Mesothelial cell of epicardium (in vitro differentiated cells): Measurements from ENCODE around the gene COL4A2. TPM values are rescaled to one million over a fixed set of nuclear protein-coding genes. Genes with fewer than 3 reads are reported as not detected.
"Not testable (repeated sequence)": the region's sequence is repeated elsewhere in the genome, so short reads cannot be mapped to it uniquely, and the experiment has no call there.

Experiments
- DNase-seq, 2 experiments: peaks; one replicate each; pipeline ENCODE4 v3.0.0; 2021; ENCODE audit warnings: low spot score in 2 of 2; ENCODE audit not compliant: unreplicated experiment in 2 of 2
- H3K27ac Mint-ChIP-seq: 2 replicates; pipeline ENCODE4 v1.8.0; 2021; ENCODE audit warnings: mixed read lengths
- H3K27me3 Mint-ChIP-seq: 2 replicates; pipeline ENCODE4 v1.8.0; 2021; ENCODE audit warnings: low read depth, mixed read lengths
- H3K36me3 Mint-ChIP-seq: 2 replicates; pipeline ENCODE4 v1.8.0; 2021; ENCODE audit warnings: mixed read lengths
- H3K4me1 Mint-ChIP-seq: 2 replicates; pipeline ENCODE4 v1.8.0; 2021; ENCODE audit warnings: mixed read lengths
- H3K4me3 Mint-ChIP-seq: 2 replicates; pipeline ENCODE4 v1.8.0; 2021; ENCODE audit warnings: mild to moderate bottlenecking, moderate library complexity, mixed read lengths
- H3K9me3 Mint-ChIP-seq: 2 replicates; pipeline ENCODE4 v1.8.0; 2021; ENCODE audit warnings: mixed read lengths
- total RNA-seq: library from RNA; stranded (reverse); gene quantifications from 3 replicates; pipeline ENCODE4 v1.2.1, GENCODE V29; 2021
- TF ChIP-seq, protein P1 (sequence below): fragments of 200-600 bp; sonication (generic); IDR thresholded peaks from one replicate; pipeline ENCODE4 v1.5.0; 2021; ENCODE audit warnings: antibody characterized with exemption; ENCODE audit not compliant: unreplicated experiment

The COL4A2 gene
- total RNA-seq, 1 donor from 2014 or later: 469 TPM

DNA sequence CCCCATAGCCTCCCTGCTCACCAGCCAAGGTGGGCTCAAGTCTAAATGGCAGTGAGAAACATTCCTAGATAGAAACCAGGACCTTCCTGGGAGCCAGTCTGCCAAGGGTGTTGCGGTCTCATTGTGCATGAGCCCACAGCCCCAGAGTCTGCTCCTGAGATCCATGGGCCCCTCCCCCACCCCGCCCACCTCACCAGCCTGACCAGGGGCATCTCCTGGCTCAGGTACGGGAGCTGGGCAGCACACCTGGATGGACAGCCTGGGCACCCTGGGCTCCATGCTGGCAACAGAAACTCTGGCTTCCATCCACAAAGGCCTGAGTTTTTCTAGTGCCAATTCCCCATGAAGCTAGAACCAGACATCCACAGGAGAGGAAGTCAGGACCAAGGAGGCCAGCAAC is 188.8 kb downstream of the COL4A2 start:
- Mint-ChIP-seq H3K27ac (no peak overlapping the region), H3K27me3 (no peaks in the 10 kb centered on the region), H3K9me3 (peaks cover 8% of the 10 kb centered on the region), H3K4me3 (no peak overlapping the region), H3K4me1 (no peaks in the 10 kb centered on the region), H3K36me3 (peaks cover 64% of the 10 kb centered on the region)
- TF ChIP-seq, protein P1, sequence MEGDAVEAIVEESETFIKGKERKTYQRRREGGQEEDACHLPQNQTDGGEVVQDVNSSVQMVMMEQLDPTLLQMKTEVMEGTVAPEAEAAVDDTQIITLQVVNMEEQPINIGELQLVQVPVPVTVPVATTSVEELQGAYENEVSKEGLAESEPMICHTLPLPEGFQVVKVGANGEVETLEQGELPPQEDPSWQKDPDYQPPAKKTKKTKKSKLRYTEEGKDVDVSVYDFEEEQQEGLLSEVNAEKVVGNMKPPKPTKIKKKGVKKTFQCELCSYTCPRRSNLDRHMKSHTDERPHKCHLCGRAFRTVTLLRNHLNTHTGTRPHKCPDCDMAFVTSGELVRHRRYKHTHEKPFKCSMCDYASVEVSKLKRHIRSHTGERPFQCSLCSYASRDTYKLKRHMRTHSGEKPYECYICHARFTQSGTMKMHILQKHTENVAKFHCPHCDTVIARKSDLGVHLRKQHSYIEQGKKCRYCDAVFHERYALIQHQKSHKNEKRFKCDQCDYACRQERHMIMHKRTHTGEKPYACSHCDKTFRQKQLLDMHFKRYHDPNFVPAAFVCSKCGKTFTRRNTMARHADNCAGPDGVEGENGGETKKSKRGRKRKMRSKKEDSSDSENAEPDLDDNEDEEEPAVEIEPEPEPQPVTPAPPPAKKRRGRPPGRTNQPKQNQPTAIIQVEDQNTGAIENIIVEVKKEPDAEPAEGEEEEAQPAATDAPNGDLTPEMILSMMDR: no peak
- DNase-seq: no peak

DNA sequence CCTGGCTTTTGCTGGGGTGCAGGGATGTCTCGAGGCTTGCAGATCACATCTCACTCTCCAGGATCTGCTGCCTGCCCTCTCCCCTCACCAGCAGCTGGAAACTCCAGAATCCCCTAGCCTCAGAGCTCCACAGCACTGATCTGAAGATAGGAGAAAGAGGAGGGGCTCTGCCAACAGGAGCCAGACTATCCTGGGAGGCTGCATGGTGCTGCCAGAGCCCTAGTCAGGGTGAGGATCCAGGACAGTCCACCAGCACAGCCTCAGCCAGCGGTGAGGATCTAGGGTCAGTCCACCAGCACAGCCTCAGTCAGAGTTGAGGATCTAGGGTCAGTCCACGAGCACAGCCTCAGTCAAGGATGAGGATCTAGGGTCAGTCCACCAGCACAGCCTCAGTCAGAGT is 189.2 kb downstream of the COL4A2 start:
- Mint-ChIP-seq H3K9me3 (peaks cover 8% of the 10 kb centered on the region), H3K4me1 (no peaks in the 10 kb centered on the region), H3K27me3 (no peaks in the 10 kb centered on the region), H3K27ac (no peak overlapping the region), H3K36me3 (peaks cover 67% of the 10 kb centered on the region), H3K4me3 (no peak overlapping the region)
- no peak for DNase-seq
- TF ChIP-seq, protein P1: no peak

DNA sequence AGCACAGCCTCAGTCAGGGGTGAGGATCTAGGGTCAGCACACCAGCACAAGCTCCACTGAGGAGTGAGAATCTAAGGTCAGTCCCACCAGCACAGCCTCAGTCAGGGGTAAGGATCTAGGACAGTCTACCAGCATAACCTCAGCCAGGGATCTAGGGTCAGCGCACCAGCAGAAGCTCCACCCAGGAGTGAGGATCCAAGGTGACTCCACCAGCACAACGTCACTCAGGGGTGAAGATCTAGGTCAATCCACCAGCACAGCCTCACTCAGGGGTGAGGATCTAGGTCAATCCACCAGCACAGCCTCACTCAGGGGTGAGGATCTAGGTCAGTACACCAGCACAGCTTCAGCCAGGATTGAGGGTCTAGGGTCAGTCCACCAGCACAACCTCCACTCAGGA is 189.9 kb downstream of the COL4A2 start:
- Mint-ChIP-seq H3K27me3 (no peaks in the 10 kb centered on the region), H3K36me3 (peaks cover 72% of the 10 kb centered on the region), H3K4me3 (no peak overlapping the region), H3K4me1 (no peaks in the 10 kb centered on the region), H3K9me3 (peaks cover 8% of the 10 kb centered on the region), H3K27ac (no peak overlapping the region)
- DNase-seq: no peak
- TF ChIP-seq, protein P1: no peak

DNA sequence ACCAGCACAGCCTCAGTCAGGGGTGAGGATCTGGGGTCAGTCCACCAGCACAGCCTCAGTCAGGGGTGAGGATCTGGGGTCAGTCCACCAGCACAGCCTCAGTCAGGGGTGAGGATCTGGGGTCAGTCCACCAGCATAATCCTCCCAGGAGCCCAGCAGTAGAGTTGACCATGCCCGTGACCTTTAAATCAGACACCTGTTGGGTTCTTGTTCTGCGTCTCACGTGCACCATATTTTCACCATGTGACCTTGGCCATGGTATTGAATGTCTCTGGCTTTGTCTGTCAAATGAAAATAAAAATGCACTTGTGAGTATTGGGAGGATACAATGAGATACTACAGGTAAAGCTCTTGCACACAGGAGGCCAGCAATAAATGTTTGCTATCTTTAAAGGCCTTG is 190.8 kb downstream of the COL4A2 start:
- not testable (repeated sequence) for H3K27ac Mint-ChIP-seq, H3K4me3 Mint-ChIP-seq, H3K4me1 Mint-ChIP-seq, H3K9me3 Mint-ChIP-seq, DNase-seq, H3K27me3 Mint-ChIP-seq
- H3K36me3 Mint-ChIP-seq: peaks cover 71% of the 10 kb centered on the region

DNA sequence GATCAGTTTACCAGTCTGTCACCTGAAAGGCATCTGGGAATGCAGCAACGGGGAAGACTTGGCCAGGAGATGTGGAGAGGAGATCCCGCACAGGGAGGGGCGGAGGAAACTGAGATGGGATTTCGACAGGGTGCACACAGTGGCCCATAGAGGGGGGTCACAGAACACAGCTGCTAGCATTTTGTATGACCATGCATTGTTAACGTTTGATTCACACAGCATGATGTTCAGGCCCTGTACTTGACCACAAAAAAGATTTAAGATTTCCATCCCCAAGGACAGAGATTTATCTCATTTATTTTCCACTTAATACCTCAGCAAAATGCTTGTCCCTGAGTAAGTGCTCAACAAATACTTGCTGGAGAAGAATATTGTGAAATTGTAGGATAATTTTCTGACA is 191.2 kb downstream of the COL4A2 start:
- peaks cover 8% of the 10 kb centered on the region for H3K9me3 Mint-ChIP-seq

DNA sequence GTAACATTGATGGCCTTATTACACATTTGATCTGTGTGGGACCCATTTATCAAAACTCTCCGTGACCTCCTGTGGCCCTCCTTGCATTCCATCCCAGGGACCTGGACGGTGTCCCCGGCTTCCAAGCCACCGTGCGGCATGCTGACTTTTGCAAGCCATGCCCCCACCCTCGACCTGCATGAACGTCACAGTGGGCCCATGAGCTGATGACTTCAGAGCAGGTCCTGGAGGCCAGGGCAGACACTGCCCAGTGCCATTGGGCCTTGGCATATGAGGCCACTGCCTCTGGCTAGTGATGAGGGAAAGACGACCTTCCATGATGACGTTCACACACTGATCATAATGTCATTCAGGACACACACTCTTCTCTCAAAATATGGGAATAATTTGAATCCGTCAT is 191.7 kb downstream of the COL4A2 start:
- DNase-seq: no peak
- Mint-ChIP-seq H3K36me3 (peaks cover 67% of the 10 kb centered on the region), H3K4me1 (no peaks in the 10 kb centered on the region), H3K27me3 (no peaks in the 10 kb centered on the region), H3K4me3 (no peak overlapping the region), H3K27ac (no peak overlapping the region), H3K9me3 (peaks cover 8% of the 10 kb centered on the region)
- TF ChIP-seq, protein P1: no peak

More for the DNA sequence above, 191.2 kb downstream of the COL4A2 start:
- H3K4me3 Mint-ChIP-seq: no peak overlapping the region
- H3K4me1 Mint-ChIP-seq: no peaks in the 10 kb centered on the region
- H3K27ac Mint-ChIP-seq: no peak overlapping the region
- H3K36me3 Mint-ChIP-seq: peaks cover 69% of the 10 kb centered on the region
- TF ChIP-seq, protein P1: no peak
- no peaks in the 10 kb centered on the region for H3K27me3 Mint-ChIP-seq
- no peak for DNase-seq
